K562 (cell line): Measurements from ENCODE around the gene AFG1L. TPM values are rescaled to one million over a fixed set of nuclear protein-coding genes. Genes with fewer than 3 reads are reported as not detected.

Source experiments
- ATAC-seq: fragments of 200-7000 bp; cut with Tn5 transposase; 3 replicates; pipeline ENCODE4 v1.9.1; 2020; ENCODE audit warnings: moderate library complexity
- BruUV-seq: library from RNA; stranded (reverse); fragments of 400-500 nt; replicated peaks from 2 replicates; lab custom pipeline; 2021; lab: Mats Ljungman, UMichigan
- CTCF ChIA-PET: fragments of 300-600 bp; formaldehyde crosslinking; extraction: SDS; loops from one replicate; lab custom pipeline; 2021; ENCODE audit warnings: low intra/inter-chr PET ratio; lab: Yijun Ruan, JAX
- POLR2A ChIA-PET: fragments of 300-600, 350-650 bp; sonication (Branson Sonifier 250); formaldehyde crosslinking; extraction: SDS; loops from one replicate; lab custom pipeline; 2021; ENCODE audit warnings: antibody characterized with exemption, inconsistent platforms; lab: Yijun Ruan, JAX
- DNase-seq, 4 experiments: peaks; one replicate each; pipeline versions ENCODE4 v3.0.0 to v3.0.0-alpha.2; 2011 to 2018; ENCODE audit warnings: low spot score in 3 of 4, mixed read lengths in 3 of 4; ENCODE audit errors: extremely low read depth in 1 of 4
- FAIRE-seq: peaks from 2 replicates; lab custom pipeline; 2011; peaks lifted over from hg19 to GRCh38; lab: Jason Lieb, UNC
- H2AFZ ChIP-seq: 2 replicates; pipeline ENCODE4 v1.6.0; 2011; ENCODE audit warnings: low read depth, low read length, control low read depth, inconsistent platforms
- H3K27ac ChIP-seq: fragments of 200-600 bp; 3 replicates; pipeline ENCODE4 v1.8.0; 2011; ENCODE audit warnings: low read depth, mild to moderate bottlenecking, control low read depth, inconsistent platforms, low read length, moderate library complexity, mixed read lengths; ENCODE audit errors: extremely low read depth
- H3K27me3 ChIP-seq, 2 experiments: fragments of 300-600 bp in 1 of 2; 2 replicates in 1 of 2; 3 replicates in 1 of 2; pipeline versions ENCODE4 v1.6.0 to v1.8.0; 2011; ENCODE audit warnings: inconsistent platforms in 2 of 2, low read length in 2 of 2, mild to moderate bottlenecking in 1 of 2, mixed read lengths in 1 of 2, moderate library complexity in 1 of 2; ENCODE audit not compliant: control insufficient read depth in 2 of 2, insufficient read depth in 2 of 2
- H3K36me3 ChIP-seq: fragments of 300-600 bp; 3 replicates; pipeline ENCODE4 v1.8.0; 2011; ENCODE audit warnings: mild to moderate bottlenecking, low read length, inconsistent platforms; ENCODE audit not compliant: control insufficient read depth, insufficient read depth
- H3K4me1 ChIP-seq, 2 experiments: fragments of 200-600 bp in 1 of 2; replicated peaks in 1 of 2; 2 replicates in 1 of 2; 3 replicates in 1 of 2; pipeline versions ENCODE4 v1.5.1 to v1.8.0; 2011; ENCODE audit warnings: inconsistent platforms in 2 of 2, low read length in 2 of 2, mild to moderate bottlenecking in 1 of 2, mixed read lengths in 1 of 2, moderate library complexity in 1 of 2; ENCODE audit not compliant: control insufficient read depth in 2 of 2, insufficient read depth in 2 of 2
- H3K4me2 ChIP-seq: 2 replicates; pipeline ENCODE4 v1.6.1; 2011; ENCODE audit warnings: low read length, control low read depth, inconsistent platforms, mixed read lengths; ENCODE audit not compliant: insufficient read depth
- H3K4me3 ChIP-seq: fragments of 200-600 bp; sonication (generic), shearing (Covaris generic); 2 replicates; pipeline ENCODE4 v1.5.1; 2016; ENCODE audit warnings: control low read depth, inconsistent platforms
- H3K79me2 ChIP-seq: fragments of 200-600 bp; 3 replicates; pipeline ENCODE4 v1.8.0; 2011; ENCODE audit warnings: low read length, inconsistent platforms; ENCODE audit not compliant: control insufficient read depth, insufficient read depth
- H3K9ac ChIP-seq, 2 experiments: 2 replicates each; pipeline versions ENCODE4 v1.6.0 to v1.6.1; 2011; ENCODE audit warnings: low read depth in 2 of 2, low read length in 2 of 2, control low read depth in 1 of 2, inconsistent platforms in 1 of 2, mild to moderate bottlenecking in 1 of 2, mixed read lengths in 1 of 2; ENCODE audit not compliant: insufficient read depth in 1 of 2
- H3K9me1 ChIP-seq: one replicate; pipeline ENCODE4 v1.6.0; 2011; ENCODE audit warnings: inconsistent platforms, mild to moderate bottlenecking, low read length, moderate library complexity; ENCODE audit not compliant: control insufficient read depth, insufficient read depth
- H3K9me3 ChIP-seq: replicated peaks from 2 replicates; pipeline ENCODE4 v1.5.1; 2011; ENCODE audit warnings: low read depth, low read length, inconsistent platforms; ENCODE audit not compliant: control insufficient read depth, insufficient read depth
- H4K20me1 ChIP-seq: replicated peaks from 2 replicates; pipeline ENCODE4 v1.6.1; 2011; ENCODE audit warnings: low read length, inconsistent platforms, mixed read lengths; ENCODE audit not compliant: control insufficient read depth, insufficient read depth
- CHCHD3 ChIP-seq: fragments of 250-450 bp; sonication (Bioruptor Pico); IDR thresholded peaks from 2 replicates; pipeline ENCODE4 v2.1.2; 2022; ENCODE audit warnings: mild to moderate bottlenecking
- DNMT1 ChIP-seq: fragments of 450-650 bp; IDR thresholded peaks from 2 replicates; pipeline ENCODE4 v1.6.1; 2016; ENCODE audit warnings: antibody characterized with exemption, mild to moderate bottlenecking
- GABPA ChIP-seq: fragments of 200-800 bp; sonication (Bioruptor generic); conservative IDR thresholded peaks from 2 replicates; pipeline ENCODE4 v1.6.1; 2016; ENCODE audit warnings: low read depth, missing genetic modification characterization, missing compliant biosample characterization
- NFIC ChIP-seq: fragments of 450-650 bp; IDR thresholded peaks from 2 replicates; pipeline ENCODE4 v1.6.1; 2017; ENCODE audit warnings: mild to moderate bottlenecking, inconsistent platforms
- WGBS: fragments of 100-300 bp; shearing (Covaris generic); methylation state at CpG from one replicate; pipeline ENCODE4 v1.1.6; 2016; ENCODE audit warnings: low coverage, mixed read lengths; ENCODE audit not compliant: insufficient coverage; ENCODE audit errors: missing lambda C conversion rate; 5-methylcytosine and 5-hydroxymethylcytosine counted together
- in situ Hi-C: fragments of 300-500 bp; cut with MboI; formaldehyde crosslinking; loops from 4 replicates; pipeline ENCODE4 v1.15.0; 2018; ENCODE audit warnings: inconsistent platforms, mixed read lengths
- intact Hi-C: fragments of 100-400 bp; cut with micrococcal nuclease; formaldehyde crosslinking; loops from 2 replicates; pipeline ENCODE4 v1.14.2; 2022
- polyA plus RNA-seq, 8 experiments: library from polyadenylated mRNA; depleted of rRNA in 4 of 8; stranded (reverse) in 5 of 8; unstranded in 3 of 8; fragments of >200 nt; fragmentation: Nextera tagmentation in 2 of 8; fragmentation: Illumina TruSeq in 1 of 8; extraction: Ambion mirVana in 2 of 8; extraction: Trizol in 1 of 8; gene quantifications; 2 replicates each; pipeline versions ENCODE4 v1.2.1 to v1.2.3, GENCODE V29; 2011 to 2014; ENCODE audit warnings: inconsistent platforms in 1 of 8, missing spikeins in 1 of 8
- total RNA-seq, 7 experiments: library from RNA; depleted of rRNA in 6 of 7; stranded (reverse); fragments of >200 nt in 6 of 7; fragmentation: Illumina TruSeq in 2 of 7; extraction: Trizol in 2 of 7; gene quantifications; 2 replicates each; pipeline versions ENCODE4 v1.2.1 to v1.2.3, GENCODE V29; 2011 to 2021; ENCODE audit warnings: low replicate concordance in 1 of 7
- TF ChIP-seq, protein P1 (sequence below): fragments of 250-450 bp; sonication (Bioruptor Pico); IDR thresholded peaks from 2 replicates; pipeline ENCODE4 v1.4.0; 2020

Gene AFG1L
- total and polyA plus RNA-seq, 9 of the 15 experiments (the other 6 are each of a cell fraction or from before 2014, with no cell fraction given), result 2.2 to 15.5 (median 5.8) TPM

DNA sequence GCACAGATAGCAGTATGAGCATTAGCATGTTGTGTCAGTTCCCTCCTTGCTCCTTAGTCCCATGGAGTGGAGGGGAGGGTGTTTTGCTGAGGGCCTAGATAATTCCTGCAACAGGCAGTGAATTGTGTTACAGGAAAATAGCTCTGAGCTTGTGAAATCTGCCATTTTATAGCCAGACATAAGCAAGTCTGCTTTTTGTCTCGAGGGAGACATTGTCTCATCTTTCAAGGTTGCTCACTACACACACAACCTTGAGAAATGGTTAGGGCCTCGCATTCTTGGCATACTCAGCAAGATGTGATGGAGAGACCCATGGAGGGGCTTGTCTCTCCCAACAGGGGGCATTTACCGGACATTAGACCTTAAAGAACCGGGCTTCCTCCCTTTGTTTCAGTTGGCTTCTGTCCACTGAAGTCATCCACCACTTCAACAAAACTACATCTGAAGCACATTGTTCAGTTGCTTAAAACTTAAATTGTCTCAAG lies 157.9 kb downstream of the AFG1L start:
- in situ Hi-C loops, result no loop called here
- no TSS peak for BruUV-seq
- ChIA-PET CTCF (no interaction called here), POLR2A (no interaction called here)
- intact Hi-C loops, result no loop called here
- Histone ChIP-seq H3K4me1 (no peaks in the 10 kb centered on the region), H4K20me1 (no peaks in the 10 kb centered on the region), H3K9ac (no peak overlapping the region; a peak in 1 of 4 replicates), H3K27me3 (no peaks in the 10 kb centered on the region), H3K4me2 (no peak overlapping the region), H3K36me3 (no peaks in the 10 kb centered on the region), H3K9me3 (no peaks in the 10 kb centered on the region), H3K4me3 (no peak overlapping the region), H2AFZ (no peak overlapping the region), H3K9me1 (no peaks in the 10 kb centered on the region), H3K27ac (no peak overlapping the region), H3K79me2 (no peaks in the 10 kb centered on the region)
- 45% methylated on average over 4 of the region's 4 CpGs for whole genome bisulfite sequencing
- FAIRE-seq (peak; percentile 26), DNase-seq (no peak), ATAC-seq (no peak)
- TF ChIP-seq GABPA (tag) (no peak), DNMT1 (no peak)

DNA sequence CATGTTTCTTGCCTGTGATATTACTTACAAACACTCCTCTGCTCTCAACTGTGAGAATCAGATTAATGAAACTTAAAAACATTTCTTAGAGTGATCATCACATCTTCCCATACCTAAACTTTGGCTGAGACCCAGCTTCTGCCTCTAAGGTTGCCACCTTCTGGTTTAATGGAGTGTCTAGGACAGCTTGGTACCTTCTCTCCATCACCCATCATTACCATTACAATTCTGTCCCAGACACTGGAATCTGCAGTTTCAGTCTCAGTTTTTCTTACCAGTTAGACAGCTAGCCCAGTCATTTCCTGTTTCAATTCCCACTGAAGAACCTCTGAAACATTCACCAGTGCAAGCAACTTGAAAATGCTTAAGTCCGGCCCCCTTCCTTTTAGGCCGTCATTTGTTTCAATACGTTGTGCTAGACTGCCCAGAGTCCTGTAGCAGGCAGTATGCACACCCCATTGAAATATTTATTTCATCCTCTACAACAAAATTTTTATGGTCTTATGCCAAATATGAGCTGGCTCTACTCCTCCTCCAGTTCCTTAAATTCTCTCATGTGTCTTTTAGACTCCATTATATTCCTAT lies 158.8 kb downstream of the AFG1L start:
- ATAC-seq, result peak; percentile 41; the same call in 1 of the 3 replicates
- Histone ChIP-seq H3K27me3 (no peaks in the 10 kb centered on the region), H3K79me2 (no peaks in the 10 kb centered on the region), H3K36me3 (no peaks in the 10 kb centered on the region), H3K4me2 (no peak overlapping the region), H3K9ac (no peak overlapping the region), H3K9me3 (no peaks in the 10 kb centered on the region), H3K4me3 (no peak overlapping the region), H3K4me1 (no peaks in the 10 kb centered on the region), H2AFZ (no peak overlapping the region)
- ChIA-PET POLR2A (interaction anchor here (0.6 to 0.8 kb wide), 3 partner anchors 9 to 174 kb away, joined by 3 read pairs; no protein-coding TSS in a partner anchor), CTCF (no interaction called here)
- intact Hi-C loops, result no loop called here
- BruUV-seq, result no TSS peak
- TF ChIP-seq, protein P1, sequence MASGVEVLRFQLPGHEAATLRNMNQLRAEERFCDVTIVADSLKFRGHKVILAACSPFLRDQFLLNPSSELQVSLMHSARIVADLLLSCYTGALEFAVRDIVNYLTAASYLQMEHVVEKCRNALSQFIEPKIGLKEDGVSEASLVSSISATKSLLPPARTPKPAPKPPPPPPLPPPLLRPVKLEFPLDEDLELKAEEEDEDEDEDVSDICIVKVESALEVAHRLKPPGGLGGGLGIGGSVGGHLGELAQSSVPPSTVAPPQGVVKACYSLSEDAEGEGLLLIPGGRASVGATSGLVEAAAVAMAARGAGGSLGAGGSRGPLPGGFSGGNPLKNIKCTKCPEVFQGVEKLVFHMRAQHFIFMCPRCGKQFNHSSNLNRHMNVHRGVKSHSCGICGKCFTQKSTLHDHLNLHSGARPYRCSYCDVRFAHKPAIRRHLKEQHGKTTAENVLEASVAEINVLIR (CRISPR knock-in tag), result no peak
- TF ChIP-seq CHCHD3 (CRISPR knock-in tag), result no peak
- TF ChIP-seq NFIC, result peak; percentile 18; the same call in 1 of the 2 replicates
- TF ChIP-seq, all 486 proteins: peak for 1
- no peaks in the 10 kb centered on the region for H4K20me1 ChIP-seq
- no peaks in the 10 kb centered on the region for H3K9me1 ChIP-seq
- DNase-seq (no peak), FAIRE-seq (peak; percentile 35)
- in situ Hi-C loops, result no loop called here
- H3K27ac ChIP-seq, result no peak overlapping the region
- 71% methylated on average over 3 of the region's 3 CpGs for WGBS
